Activated CD8-positive, alpha-beta memory T cell treated with anti-CD3 and anti-CD28 coated beads, Interleukin-2, amount 50 U/mL, for 1 hour (primary cell): ENCODE data around the gene RAI1.

Source experiments
- DNase-seq: peaks from one replicate; pipeline ENCODE4 v3.0.0-alpha.2; 2020; ENCODE audit errors: extremely low read depth

The RAI1 gene

GRCh38 chr17:17815436-17816200, 134.4 kb downstream of the RAI1 start:
- DNase-seq = no peak

- DNase-seq = no peak
Observed at GRCh38 chr17:17816240-17816814, 135.1 kb downstream of the RAI1 start.

GRCh38 chr17:17816831-17817551, 135.7 kb downstream of the RAI1 start:
- DNase-seq = no peak

- DNase-seq = no peak
Observed at GRCh38 chr17:17817552-17817947, 136.3 kb downstream of the RAI1 start.

- no peak for DNase-seq
Observed at GRCh38 chr17:17818088-17818526, 136.8 kb downstream of the RAI1 start.

- no peak for DNase-seq
Observed at GRCh38 chr17:17819111-17819510, 137.9 kb downstream of the RAI1 start.

GRCh38 chr17:17819561-17819995, 138.3 kb downstream of the RAI1 start:
- DNase-seq = no peak

- no peak for DNase-seq
Observed at GRCh38 chr17:17820046-17820445, 138.8 kb downstream of the RAI1 start.

- DNase-seq = no peak
Observed at GRCh38 chr17:17820463-17821158, 139.4 kb downstream of the RAI1 start.

- DNase-seq = no peak
Observed at GRCh38 chr17:17822189-17822588, 140.9 kb downstream of the RAI1 start.

- no peak for DNase-seq
Observed at GRCh38 chr17:17822616-17823015, 141.4 kb downstream of the RAI1 start.

GRCh38 chr17:17823433-17824118, 142.3 kb downstream of the RAI1 start:
- no peak for DNase-seq

- DNase-seq = no peak
Observed at GRCh38 chr17:17824119-17824782, 143.0 kb downstream of the RAI1 start.

- no peak for DNase-seq
Observed at GRCh38 chr17:17824783-17825614, 143.7 kb downstream of the RAI1 start.

GRCh38 chr17:17826342-17826713, 145.1 kb downstream of the RAI1 start:
- no peak for DNase-seq

- no peak for DNase-seq
Observed at GRCh38 chr17:17826942-17827785, 145.9 kb downstream of the RAI1 start.

GRCh38 chr17:17827826-17828621, 146.8 kb downstream of the RAI1 start:
- DNase-seq = no peak

GRCh38 chr17:17830269-17830567, 149.0 kb downstream of the RAI1 start:
- no peak for DNase-seq
